HG03571 (cell line): ENCODE measurements around the gene ANAPC2.

Source experiments
- ATAC-seq: cut with Tn5 transposase; IDR thresholded peaks from one replicate; pipeline ENCODE4 v1.9.1; 2021; ENCODE audit not compliant: unreplicated experiment

The ANAPC2 gene

DNA sequence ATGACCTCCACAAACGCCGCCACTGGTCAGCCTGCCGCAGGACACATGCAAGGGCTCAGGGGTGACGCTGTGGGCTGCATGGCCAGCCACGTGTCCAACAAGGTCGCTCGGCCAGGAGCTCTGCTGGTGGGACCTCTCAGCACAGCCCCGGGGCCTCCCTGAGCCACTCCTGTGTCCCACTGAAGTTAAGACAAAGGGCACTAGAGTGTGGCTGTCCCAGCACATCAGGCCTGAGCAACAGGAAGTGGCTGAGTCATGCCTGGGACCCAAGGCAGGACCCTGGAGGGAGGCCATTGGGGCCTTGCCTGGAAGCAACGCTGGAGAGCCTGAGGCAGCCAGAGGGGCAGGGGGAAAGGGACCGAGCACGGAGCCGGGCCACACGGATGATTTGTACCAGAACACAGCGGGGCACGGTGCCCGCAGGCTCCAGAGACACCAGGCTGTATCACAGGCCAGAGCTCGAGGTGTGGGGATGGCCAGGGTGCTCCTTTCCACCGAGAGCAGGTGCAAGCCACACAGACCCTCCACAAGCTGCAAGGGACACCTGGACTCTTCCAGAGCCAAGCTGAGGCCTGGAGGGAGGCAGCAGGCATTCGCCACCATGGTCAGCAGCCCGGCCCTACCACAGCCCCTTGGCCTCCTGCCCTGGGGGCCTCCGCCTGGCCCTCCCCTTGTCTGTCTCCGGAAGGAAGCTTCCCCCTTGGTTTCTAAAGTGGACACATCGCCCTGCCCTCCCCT lies 10.0 kb downstream of the ANAPC2 start:
- no peak for ATAC-seq

DNA sequence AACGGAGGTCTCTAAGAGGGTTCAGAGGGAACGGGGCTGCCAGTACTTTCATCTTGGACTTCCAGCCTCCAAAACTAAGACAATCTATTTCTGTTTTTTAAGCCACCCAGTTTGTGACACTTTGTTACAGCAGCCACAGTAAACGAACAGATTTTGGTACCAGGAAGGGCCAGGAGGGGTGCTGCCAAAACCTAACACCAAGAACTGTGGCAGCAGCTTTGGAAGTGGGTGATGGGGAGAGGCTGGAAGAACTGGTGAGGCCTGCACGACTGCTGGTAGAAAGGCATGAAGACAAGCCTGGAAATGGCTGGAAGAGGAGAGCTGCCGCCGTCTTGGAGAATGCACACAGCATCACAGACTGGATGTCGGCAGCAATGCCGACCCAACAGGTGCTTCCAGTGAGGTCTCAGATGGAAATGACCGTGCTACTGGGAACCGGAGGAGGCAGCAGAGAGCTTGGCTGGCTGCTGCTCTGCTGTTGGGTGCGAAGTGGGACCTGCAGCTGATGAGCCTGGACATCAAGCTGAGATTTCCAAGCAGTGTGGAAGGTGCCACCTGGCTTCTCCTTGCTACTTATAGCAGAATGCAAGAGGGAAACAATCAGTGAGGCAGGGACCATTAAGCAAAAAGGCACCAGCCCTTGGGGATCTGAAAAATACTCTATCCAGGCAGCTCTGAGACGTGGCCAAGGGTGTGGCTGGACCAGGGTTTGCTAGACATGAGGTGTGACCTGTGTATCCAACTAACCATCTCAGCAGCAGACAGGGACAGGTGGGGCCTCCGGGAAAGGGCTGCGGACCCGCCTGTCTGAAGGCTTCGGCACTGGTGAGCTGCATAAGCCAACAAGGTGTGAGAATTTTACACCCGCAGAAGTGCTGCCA lies 11.8 kb downstream of the ANAPC2 start:
- no peak for ATAC-seq

DNA sequence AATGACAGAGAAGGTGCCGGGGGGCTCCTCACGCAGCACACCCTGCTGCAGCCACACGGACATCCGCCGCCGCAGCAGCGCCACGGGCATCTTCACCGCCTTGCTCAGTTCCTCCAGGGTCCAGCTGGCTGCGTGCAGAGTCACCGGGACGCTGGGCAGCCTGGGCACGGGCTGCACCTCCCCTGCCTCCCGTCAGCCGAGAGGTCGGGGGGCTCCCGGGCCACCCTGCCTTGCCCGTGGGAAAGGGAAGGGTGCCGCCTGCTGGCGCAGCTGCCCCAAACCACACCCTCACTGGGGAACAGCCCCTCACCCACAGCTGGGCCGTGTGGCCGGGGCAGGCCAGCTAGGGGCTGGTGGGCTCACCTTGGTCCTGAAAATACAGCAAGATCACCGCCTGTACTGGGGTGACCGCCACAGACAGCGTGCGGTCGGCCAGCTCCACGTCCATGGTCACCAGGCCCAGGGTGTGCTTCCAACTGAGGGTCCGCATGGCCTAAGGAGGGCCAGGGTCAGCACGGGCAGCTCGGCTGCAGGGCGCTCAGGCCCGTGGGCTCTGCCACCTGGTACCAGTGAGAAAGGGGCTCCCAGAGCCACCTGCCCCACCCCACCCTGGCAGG lies 12.9 kb downstream of the ANAPC2 start:
- ATAC-seq: no peak

DNA sequence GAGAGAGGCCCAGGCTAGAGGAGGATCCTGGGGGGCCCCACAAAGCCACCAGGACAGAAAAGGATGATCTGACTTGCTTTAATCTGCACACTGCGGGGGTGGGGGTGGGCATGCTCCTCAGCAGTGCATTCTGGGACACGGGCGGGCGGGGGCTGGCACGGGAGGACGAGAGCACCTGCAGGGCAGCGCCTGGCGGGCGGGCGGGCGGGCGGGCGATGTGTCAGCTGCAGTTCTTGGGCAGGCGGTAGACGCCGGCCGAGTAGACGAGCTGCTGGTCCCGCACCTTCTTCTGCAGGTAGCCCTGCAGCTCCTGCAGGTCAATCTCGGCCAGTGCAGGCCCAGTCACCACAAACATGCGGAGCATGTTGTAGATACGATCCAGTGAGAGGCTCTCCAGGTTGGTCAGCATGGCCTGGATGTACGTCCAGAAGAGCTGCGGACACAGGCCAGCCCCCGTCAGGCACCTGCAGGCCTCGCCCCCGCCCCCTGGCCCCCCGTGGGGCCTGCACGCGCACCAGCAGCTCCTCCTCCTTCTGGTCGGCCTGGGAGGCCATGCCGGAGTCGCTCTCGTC lies 13.6 kb downstream of the ANAPC2 start:
- ATAC-seq: no peak

DNA sequence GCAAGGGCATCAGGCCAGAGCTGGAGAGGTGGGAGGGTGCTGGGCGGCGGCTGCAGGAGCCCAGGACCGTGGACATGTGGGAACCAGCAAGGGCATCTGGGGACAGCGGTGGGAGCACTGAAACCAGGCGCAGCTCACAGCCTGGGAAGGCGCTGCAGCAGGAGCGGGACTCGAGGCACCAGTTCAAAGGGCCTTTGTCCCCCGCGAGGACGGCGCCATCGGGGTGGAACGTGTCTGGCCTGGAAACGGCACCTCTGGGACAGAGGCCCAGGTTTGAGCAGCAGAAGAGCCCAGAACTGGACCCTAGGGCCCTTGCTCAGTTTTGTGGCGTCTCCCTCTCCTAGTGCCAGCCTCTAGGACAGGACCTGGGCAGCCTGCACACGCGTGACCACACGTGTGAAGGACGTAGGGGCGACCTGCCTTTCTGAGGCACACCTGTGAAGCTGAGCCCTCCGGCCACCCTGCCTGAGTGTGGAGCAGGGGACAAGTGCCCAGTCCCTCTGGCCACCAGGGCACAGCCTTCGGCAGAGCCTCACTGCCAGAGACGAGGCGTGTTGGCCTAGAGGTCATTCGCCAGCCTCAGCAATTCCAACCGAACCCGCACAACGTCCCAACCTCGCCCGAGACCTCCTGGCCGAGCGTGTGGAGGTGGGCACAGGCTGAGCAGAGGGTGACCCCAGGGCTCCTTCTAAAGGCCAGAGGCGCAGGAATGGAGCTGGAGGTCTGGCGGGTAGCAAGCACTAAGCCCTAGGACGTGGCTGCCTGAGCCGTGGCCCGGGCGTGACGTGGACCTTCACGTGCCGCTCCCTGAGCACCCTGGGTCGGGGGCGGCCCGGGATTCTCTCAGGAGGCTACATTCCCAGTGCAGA lies 14.3 kb downstream of the ANAPC2 start:
- ATAC-seq: no peak

DNA sequence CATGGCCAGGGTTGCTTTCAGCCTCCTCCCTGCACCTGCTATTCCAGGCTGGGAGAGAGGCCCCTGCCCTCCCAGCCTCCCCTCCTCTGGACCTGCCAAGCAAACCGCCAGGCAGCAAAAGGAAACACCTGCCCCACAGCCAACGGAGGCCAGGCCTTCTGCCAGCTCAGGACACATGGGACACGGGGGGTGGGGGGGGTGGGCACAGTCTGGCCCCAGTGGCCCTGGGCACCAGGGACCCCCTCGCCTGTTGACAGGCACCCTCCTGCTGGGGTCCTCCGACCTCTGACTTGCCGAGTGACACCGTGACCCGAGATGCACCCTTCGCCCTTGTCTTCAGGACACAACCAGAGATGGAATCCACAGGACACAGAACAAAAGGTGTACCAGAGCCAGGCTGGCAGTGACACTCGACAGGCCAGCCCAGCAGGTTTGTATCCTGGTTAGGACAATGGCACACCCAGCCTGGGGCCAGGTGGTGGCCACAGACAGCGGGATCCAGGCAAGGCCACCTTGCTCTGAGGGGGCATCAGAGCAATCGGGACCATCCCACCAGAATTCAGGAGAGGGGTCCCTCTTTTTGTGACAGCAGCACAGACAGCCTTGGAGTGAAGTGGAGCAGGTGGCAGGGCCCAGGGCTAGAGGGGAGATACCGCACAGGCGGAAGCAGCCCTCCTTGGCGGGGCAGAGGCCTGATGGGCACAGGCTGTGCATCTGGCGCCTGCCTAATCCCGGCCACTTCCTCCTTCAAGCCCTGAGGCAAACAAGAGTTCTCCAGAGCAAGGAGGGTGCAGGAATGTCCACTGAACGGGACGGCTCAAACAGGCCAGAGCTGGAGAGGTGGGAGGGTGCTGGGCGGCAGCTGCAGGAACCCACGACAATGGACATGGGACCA lies 15.2 kb downstream of the ANAPC2 start:
- ATAC-seq: no peak

DNA sequence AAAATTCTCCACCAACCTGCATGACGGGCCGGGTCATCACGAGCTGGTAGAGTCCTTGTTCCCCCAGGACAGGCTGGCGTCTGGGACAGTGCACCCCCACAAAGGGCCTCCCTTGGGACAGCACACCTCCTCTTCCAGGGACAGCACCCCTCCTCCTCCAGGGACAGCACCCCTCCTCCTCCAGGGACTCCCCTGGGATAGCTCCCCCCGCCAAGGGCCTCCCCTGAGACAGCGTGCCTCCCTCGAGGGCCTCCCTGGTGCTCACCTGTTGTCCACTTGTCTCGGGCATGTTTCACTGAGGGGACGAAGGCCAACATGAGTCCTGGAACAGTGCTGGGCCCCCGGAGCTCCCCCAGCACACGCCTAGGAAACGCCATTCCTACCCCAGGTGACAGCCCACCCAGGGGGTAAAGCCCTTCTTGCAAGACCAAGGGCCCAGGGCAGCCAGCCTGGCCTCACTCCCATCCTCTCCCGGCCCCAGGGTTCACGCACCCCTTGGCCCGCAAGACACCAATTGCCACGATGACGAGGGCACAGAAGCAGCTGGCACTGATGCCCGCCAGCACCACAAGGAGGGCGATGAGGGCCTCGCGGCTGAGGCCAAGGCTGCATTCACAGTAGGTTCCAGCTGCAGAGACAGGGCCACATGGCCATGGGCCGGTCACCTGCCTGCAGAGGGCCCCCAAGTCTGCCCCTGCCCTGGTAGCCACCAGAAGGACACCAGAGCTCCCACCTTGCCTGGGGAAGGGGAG lies 17.0 kb downstream of the ANAPC2 start:
- no peak for ATAC-seq

DNA sequence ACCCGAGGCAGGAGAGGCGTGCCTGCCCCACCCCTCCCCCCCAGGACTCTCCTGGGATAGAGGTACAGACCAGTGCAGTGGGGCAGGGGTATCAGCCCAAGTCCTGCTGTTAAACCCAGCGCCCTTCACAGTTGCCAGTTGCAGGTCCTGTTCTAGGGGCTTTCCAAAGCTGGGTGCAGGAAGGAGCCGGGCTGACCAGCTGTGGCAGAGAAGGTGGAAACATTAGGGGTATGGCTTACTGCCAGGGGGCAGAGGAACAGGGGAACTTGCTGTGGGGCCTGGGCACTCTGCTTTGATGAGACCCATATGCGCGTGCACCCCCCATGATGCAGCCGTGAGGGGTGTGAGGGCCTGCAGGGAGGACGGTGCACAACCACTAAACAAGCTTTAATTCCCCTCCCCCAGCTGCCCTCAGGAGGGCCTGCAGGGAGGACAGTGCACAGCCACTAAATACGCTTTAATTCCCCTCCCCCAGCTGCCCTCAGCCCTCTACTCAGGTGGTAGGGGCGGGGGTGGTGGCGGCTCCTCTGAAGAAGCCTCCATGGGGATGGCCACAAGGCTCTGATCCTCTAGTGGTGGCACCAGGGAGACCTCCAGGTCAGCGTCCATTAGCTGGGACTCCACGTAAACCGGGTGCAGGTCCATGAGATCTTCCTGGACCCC lies 17.7 kb downstream of the ANAPC2 start:
- no peak for ATAC-seq

DNA sequence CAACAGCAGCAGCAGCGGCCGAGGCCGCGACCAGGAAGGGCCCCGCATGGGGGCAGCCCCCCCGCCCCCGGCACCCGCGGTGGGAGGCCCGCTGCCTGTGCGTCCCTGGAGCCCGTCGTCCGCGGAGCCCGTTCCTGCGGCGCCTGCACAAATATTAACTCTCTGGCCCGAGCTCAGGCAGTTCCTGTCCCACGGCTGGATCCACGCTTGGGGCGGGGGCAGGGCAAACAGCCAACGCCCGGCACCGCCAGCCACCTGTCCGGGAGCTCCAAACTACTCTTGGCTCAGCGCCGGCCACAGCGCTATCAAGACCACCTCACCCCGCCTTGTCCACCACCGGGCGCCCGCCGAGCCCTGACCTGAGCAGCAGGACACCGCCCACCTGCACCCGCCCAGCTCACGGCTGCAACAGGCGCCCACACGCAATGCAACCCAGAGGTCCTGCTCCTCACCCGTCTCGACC lies 18.4 kb downstream of the ANAPC2 start, which contains the start of gene LRRC26:
LRRC26 (minus strand) TSS at position 156 of the 463 bp plus-strand sequence; CDS start at position 48, 108 bp downstream.
- ATAC-seq: no peak

DNA sequence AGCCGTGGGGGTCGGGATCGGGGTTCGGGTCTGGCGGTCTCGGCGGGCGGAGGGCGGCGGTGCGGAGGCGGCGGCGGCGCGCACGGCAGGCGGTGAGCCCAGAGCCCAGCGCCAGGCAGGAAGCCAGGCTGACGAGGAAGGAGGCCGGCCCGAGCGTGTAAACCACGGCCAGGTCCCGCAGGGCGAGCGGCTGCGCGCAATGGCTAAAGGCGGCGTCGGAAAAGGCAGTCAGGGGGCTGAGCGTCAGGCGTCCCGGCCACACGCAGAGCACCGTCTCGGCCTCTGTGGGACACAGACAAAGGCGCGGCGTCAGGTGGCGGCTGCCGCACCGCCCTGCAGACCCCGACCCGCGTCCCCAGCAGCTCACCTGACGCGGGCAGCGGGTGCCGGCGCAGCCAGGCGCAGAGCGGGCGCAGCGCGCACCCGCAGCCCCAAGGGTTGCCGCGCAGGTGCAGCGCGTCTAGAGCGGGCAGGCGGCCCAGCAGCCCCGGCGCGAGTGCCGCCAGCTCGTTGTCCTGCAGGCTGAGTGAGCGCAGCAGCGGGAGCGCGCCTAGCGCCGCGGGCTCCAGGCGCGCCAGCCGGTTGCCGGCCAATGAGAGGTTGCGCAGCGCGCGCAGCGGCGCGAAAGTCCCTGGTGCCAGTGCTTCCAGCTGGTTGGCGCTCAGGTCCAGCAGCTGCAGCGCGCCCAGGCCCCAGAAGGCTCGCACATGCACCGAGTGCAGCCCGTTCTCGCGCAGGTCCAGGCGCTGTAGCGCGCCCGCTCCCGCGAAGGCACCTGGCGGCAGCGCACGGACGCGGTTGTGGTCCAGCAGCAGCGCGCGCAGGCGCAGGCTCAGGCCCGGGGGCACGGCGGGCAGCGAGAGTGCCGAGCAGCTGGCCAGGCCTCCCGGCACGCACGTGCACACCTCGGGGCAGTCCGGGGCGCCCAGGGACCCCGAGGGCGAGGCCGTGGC lies 19.2 kb downstream of the ANAPC2 start:
- no peak for ATAC-seq

DNA sequence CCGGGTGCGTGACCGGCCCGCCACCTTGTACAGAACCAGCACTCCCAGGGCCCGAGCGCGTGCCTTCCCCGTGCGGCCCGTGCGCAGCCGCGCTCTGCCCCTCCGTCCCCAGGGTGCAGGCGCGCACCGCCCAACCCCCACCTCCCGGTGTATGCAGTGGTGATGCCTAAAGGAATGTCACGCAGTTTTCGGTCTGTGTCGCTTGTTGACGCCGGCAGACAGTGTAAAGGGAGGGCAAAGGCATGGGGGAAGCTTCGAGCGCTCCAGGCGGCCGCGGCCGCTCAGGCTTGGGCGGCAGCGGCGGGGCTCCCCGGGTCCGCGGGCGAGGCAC lies 19.8 kb downstream of the ANAPC2 start:
- no peak for ATAC-seq

DNA sequence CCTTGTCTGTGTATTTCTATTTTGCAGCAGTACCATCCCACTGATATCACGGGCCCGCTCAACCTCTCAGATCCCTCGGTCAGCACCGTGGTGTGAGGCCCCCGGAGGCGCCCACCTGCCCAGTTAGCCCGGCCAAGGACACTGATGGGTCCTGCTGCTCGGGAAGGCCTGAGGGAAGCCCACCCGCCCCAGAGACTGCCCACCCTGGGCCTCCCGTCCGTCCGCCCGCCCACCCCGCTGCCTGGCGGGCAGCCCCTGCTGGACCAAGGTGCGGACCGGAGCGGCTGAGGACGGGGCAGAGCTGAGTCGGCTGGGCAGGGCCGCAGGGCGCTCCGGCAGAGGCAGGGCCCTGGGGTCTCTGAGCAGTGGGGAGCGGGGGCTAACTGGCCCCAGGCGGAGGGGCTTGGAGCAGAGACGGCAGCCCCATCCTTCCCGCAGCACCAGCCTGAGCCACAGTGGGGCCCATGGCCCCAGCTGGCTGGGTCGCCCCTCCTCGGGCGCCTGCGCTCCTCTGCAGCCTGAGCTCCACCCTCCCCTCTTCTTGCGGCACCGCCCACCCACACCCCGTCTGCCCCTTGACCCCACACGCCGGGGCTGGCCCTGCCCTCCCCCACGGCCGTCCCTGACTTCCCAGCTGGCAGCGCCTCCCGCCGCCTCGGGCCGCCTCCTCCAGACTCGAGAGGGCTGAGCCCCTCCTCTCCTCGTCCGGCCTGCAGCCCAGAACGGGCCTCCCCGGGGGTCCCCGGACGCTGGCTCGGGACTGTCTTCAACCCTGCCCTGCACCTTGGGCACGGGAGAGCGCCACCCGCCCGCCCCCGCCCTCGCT lies 20.4 kb downstream of the ANAPC2 start:
- no peak for ATAC-seq

DNA sequence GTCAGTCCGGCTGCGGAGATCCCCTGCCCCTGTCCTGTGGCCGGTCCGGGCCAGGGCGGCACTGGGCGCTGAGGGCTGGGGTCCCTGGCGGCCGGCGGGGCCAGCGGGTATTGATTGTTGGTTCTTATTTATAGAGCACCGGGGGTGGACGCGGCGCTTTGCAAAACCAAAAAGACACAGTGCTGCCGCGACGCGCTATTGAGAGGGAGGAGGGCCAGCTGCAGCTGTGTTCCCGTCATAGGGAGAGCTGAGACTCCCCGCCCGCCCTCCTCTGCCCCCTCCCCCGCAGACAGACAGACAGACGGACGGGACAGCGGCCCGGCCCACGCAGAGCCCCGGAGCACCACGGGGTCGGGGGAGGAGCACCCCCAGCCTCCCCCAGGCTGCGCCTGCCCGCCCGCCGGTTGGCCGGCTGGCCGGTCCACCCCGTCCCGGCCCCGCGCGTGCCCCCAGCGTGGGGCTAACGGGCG lies 21.0 kb downstream of the ANAPC2 start:
- ATAC-seq: no peak

DNA sequence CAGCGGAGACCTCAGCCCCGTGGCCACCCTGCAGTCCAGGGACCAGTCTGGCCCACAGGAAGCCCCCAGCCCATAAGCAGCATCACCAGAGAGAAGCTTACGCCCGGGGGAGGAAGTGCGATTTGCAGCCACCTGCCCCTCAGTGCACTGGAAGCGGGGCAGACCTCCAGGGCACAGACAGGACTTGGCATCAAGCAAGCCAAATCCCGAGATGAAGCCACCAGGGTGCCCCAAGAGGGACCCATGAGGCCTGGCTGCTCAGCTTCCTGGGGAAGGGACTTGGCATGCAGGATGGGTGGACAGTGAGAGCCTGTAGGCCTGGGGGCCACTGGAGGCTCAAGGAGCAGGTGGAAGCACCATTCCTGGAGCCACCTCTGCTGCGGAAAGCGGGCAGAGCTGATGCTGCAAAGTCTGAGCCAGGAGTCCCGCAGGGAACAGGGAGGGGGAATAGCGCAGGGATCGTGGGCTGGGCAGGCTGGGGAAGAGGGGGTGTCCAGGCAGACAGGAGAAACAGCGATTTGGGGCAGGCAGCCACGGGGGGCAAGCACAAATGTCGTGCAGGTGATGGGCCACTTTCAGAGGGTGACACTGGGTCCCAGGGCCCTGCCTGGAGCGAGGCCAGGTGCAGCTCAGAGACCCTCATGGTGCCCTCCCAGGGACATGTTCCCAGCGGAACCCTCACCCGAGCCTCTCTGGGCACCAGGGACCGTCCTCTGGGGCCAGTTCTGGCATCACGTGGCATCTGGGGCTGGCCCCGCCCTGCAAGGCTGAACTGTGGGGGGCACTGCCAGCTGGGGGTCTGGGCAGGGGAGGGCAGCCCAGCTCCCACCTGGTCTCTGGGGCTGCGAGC lies 21.8 kb downstream of the ANAPC2 start:
- no peak for ATAC-seq

DNA sequence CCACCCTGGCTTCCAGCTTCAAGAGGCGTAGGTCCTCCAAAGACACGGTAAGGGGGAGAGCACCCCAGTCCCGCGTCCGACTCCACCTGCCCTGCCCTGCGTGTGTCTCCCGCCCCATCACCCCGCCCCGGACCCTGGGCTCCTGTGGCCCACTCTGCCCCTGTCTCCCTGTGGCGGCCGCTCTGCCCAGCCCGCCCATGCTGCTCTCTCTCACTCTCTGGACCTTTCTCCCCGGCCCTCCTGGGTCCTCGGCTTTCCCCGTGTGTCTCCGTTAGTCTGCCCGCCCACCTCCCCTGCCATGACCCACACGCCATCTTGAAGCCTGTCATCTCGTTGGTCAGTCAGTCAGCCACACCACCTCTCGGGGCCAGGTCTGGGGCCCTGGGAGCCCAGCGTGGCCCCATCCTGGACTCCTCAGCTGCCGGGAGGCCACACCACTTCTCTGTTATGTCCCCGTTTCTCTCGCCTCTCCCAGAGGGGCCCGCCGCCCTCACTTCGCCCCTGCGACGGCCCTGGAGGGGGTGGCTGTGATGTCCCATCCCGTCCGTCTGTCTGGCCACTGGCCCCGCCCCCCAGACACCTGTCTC lies 23.0 kb downstream of the ANAPC2 start:
- no peak for ATAC-seq
